Activated effector memory CD4-positive, alpha-beta T cell treated with anti-CD3 and anti-CD28 coated beads, Interleukin-2, amount 50 U/mL, for 16 hours (primary cell): Measurements from ENCODE around the gene SETBP1.

Experiments used
- DNase-seq: peaks from one replicate; pipeline ENCODE4 v3.0.0-alpha.2; 2020

SETBP1 gene

GRCh38 chr18:44949967-44950366 is 269.3 kb downstream of the SETBP1 start:
- no peak for DNase-seq

GRCh38 chr18:44950685-44951195 is 270.1 kb downstream of the SETBP1 start:
- no peak for DNase-seq

GRCh38 chr18:44951748-44952147 is 271.1 kb downstream of the SETBP1 start:
- DNase-seq = no peak

- DNase-seq = no peak
These were observed 273.6 kb downstream of the SETBP1 start for GRCh38 chr18:44954257-44954656.

DNA sequence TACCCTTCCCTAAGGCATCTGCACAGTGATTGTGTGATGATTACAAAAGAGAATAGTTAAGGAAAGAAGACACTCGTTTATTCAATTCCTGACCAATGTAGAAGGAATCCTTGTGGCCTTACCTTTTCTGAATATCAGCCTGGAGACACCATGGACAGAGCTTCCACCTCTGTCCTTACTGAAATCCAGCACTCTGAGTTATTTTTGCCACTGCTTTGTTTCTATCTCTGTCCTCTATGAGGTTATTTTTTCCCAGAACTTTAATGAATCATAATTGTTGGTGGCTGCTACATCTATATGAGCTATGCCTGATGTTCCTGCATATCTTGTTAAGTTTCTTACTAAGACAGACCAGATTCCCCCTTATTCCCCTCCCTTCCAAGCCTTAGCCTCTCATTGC is 275.1 kb downstream of the SETBP1 start:
- DNase-seq = no peak

- DNase-seq = no peak
These were observed 276.3 kb downstream of the SETBP1 start for GRCh38 chr18:44957025-44957424.

DNA sequence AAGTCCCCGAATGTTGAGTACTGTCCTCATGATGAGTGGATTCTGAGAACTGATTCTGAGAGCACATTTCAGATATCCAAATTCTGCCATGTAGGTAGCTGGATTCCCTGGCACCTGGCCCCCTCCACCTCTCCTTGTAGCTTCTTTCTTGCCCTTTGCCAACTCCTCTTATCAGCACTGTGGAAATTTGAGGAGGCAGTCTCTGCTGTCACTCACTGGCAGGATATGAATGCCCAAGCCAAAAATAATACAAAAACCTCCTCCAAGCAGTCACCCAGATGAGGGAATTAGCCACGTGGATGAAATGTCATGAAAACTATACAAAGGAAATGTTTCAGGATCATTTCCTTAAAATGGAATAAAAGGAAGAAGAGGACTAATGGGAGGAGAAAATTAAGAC is 276.8 kb downstream of the SETBP1 start:
- DNase-seq = no peak

DNA sequence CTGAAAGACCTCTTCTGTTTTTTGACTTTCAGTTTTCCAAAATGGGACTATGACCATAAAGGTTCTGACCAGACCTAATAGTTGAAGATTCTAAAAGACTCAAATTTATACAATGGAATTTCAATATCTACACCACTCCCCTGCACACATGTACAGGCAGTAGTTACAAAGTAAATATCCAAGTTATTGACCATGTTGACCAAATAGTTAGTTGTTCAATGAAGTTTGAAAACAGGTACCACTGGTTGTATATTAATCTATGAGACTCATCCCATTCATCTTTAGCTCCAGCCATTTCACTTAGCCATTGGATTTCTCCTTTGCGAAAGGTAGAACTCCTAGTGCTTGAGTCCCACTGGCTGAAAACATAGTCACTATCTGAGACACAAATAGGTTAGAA is 277.4 kb downstream of the SETBP1 start:
- DNase-seq = no peak

- no peak for DNase-seq
These were observed 277.8 kb downstream of the SETBP1 start for GRCh38 chr18:44958455-44958854.

DNA sequence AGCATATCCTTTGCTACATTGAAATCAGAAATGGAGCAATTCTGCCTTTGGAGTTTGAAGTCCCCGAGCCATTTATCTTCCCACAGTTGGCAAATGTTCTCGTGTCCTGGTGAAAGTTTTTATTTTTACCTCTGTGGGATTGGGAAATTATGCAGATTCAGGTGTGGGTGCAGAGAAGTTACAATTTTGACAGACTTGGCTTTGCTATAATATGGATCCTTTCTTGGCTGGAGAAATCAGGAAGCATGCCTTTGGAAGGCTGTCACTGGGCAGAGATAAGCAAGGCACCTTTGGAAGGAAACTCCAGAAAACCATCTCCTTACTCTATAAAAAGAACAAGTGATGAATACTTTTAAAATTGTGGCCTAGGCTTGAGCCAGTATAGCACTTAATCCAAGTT is 278.3 kb downstream of the SETBP1 start:
- DNase-seq = no peak

DNA sequence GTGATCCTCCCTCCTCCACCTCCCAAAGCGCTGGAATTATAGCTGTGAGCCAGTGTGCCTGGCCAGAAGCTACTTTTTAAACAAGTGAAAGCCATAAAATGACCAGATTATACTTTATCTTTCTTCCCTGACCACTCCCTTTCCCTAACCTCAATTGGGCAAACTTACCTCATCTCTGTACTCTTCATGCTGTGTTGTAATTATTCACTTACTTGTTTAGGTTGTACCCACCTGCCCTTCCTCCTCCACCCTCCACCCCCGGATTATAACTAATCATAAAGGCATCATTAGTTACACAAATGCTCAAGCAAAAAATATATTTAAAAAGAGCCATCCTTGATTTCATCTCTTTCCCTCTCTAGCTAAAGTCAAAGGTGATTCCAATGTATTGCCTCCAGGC is 279.9 kb downstream of the SETBP1 start:
- DNase-seq = no peak

- no peak for DNase-seq
These were observed 280.8 kb downstream of the SETBP1 start for GRCh38 chr18:44961288-44961995.

- DNase-seq = no peak
These were observed 286.9 kb downstream of the SETBP1 start for GRCh38 chr18:44967599-44967998.

DNA sequence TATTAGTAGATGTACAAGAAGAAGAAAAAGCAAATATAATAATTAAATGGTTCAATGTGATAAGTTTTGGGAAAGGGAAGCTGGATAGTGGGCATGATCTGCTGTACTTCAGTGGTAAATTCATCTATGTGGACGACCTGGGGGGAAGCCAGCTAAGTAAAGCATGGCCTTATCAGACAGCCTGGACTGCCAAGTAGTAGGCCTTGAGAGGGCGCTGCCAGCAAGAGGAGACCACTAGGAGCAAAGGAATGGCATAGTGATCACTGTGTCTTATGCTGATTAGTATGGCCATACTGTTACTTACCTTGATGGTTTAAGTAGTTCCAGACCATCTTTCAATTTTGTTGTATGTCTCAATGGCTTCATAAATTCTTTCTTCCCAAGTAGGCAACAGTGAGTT is 287.6 kb downstream of the SETBP1 start:
- no peak for DNase-seq

DNA sequence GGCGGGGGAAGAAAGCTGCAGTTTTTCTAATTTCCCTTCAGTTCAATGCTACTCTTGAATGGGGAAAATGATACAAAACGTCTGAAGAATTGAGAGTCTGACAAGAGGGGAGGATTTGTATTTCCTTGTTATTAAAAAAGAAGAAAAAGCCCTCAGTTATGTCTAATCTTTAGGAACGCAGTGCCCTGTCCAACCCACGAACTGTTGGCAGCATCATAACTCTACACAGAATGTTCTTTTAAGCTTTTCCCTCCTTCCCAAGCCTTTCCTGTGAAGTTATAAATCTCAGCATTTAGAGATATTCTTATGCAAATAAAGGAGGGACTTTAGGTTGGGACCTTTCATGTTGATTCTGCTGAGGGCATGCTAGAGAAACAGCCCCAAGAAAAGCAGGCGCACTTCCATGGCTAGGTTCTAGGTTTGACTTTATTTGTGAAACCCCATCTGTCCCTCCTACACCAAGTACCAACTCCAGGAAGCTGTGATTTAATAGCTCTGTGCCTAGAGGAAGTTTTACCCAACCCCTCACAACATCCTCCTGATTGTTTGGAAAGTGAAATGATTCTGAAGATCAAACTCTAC is 288.6 kb downstream of the SETBP1 start:
- DNase-seq = no peak

- DNase-seq = no peak
These were observed 292.6 kb downstream of the SETBP1 start for GRCh38 chr18:44973282-44973681.

DNA sequence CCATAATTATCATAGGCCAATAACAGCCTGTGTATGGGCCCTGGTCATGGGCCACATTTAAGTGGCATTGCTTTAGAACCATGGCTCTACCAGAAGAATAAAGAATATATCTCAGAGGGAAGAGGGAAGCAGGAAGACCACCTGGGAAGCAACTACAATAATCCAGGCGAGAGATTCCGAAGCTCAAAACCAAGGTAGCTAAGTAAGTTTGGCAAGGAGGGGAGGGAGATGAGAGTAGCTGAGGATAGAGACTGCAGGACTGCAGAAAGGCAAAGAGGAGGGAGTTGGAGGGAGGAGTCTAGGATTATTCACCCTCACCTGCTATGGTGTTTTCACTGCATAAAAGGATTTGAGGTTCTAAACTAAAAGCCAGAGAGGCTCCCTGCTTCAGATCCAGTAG is 293.5 kb downstream of the SETBP1 start:
- no peak for DNase-seq

- no peak for DNase-seq
These were observed 297.2 kb downstream of the SETBP1 start for GRCh38 chr18:44977856-44978255.

GRCh38 chr18:44979748-44980147 is 299.1 kb downstream of the SETBP1 start:
- no peak for DNase-seq

GRCh38 chr18:44981121-44981520 is 300.4 kb downstream of the SETBP1 start:
- DNase-seq = no peak

DNA sequence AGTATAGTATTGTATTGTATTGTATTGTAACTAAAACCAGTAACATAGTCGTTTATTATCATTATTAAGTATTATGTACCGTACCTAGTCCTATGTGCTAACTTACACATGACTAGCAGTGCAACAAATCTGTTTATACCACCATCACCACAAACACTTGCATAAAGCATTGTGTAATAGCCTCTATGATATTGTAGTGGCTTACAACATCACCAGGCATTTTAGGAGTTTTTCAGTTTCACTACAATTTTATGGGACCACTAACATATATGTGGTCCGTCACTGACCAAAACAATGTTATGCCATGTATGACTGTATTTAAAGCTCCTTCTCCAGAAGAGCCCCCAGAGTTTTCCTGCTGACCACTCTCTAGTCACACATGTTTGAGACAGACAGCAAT is 306.2 kb downstream of the SETBP1 start:
- DNase-seq = no peak

- DNase-seq = no peak
These were observed 306.7 kb downstream of the SETBP1 start for GRCh38 chr18:44987371-44987770.

GRCh38 chr18:44988821-44989587 is 308.3 kb downstream of the SETBP1 start:
- no peak for DNase-seq

DNA sequence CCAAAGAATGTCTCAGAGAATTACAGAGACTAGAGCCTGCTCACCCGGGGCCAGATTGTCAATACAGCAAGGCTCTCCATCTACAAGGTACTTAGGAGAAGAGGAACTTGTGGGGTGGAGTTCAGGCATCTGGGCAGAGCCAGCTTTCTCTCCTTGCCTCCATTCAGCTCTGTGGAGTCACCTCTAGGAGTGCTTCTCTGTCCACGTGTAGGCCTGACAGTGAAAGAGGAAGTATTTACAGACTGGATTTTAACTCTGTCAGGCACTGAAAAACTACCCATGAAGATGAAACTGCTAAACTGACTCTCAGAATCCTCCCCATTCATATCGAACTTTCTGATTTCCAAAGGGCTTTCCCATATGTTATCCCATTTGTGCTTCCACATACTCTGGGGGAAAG is 315.6 kb downstream of the SETBP1 start:
- DNase-seq = no peak
